NOMO-1 (cell line): Measurements from ENCODE around the gene RASAL2.
"Not testable (repeated sequence)": the region's sequence is repeated elsewhere in the genome, so short reads cannot be mapped to it uniquely, and the experiment has no call there.

ENCODE experiments used
- DNase-seq, 2 experiments: peaks; one replicate each; lab custom pipeline; 2025; ENCODE audit not compliant: unreplicated experiment in 2 of 2; lab: John Stamatoyannopoulos, UW

The RASAL2 gene

GRCh38 chr1:178368208-178368607 is 274.3 kb downstream of the RASAL2 start:
- no peak for DNase-seq

- no peak for DNase-seq
Observed at GRCh38 chr1:178371235-178371634, 277.3 kb downstream of the RASAL2 start.

- DNase-seq: no peak
Observed at GRCh38 chr1:178371933-178372388, 278.1 kb downstream of the RASAL2 start.

GRCh38 chr1:178374016-178374415 is 280.1 kb downstream of the RASAL2 start:
- DNase-seq: no peak

GRCh38 chr1:178376008-178376407 is 282.1 kb downstream of the RASAL2 start:
- DNase-seq: no peak

GRCh38 chr1:178379807-178380206 is 285.9 kb downstream of the RASAL2 start:
- no peak for DNase-seq

GRCh38 chr1:178382372-178382771 is 288.5 kb downstream of the RASAL2 start:
- DNase-seq: no peak

- no peak for DNase-seq
Observed at GRCh38 chr1:178385662-178386061, 291.8 kb downstream of the RASAL2 start.

- DNase-seq: no peak
Observed at GRCh38 chr1:178388418-178389145, 294.7 kb downstream of the RASAL2 start.

- DNase-seq: no peak
Observed at GRCh38 chr1:178389441-178389840, 295.5 kb downstream of the RASAL2 start.

GRCh38 chr1:178390280-178390679 is 296.4 kb downstream of the RASAL2 start:
- DNase-seq: not testable (repeated sequence)

GRCh38 chr1:178393370-178393769 is 299.5 kb downstream of the RASAL2 start:
- no peak for DNase-seq

- DNase-seq: no peak
Observed at GRCh38 chr1:178396789-178397188, 302.9 kb downstream of the RASAL2 start.

GRCh38 chr1:178397678-178398077 is 303.8 kb downstream of the RASAL2 start:
- DNase-seq: no peak

- no peak for DNase-seq
Observed at GRCh38 chr1:178399177-178399728, 305.3 kb downstream of the RASAL2 start.

- no peak for DNase-seq
Observed at GRCh38 chr1:178405137-178405536, 311.2 kb downstream of the RASAL2 start.

- no peak for DNase-seq
Observed at GRCh38 chr1:178407215-178407614, 313.3 kb downstream of the RASAL2 start.

- DNase-seq: no peak
Observed at GRCh38 chr1:178407655-178408054, 313.8 kb downstream of the RASAL2 start.

- DNase-seq: no peak
Observed at GRCh38 chr1:178408871-178409270, 315.0 kb downstream of the RASAL2 start.

GRCh38 chr1:178409541-178409940 is 315.6 kb downstream of the RASAL2 start:
- DNase-seq: no peak

- DNase-seq: no peak
Observed at GRCh38 chr1:178411756-178412399, 318.0 kb downstream of the RASAL2 start.

- peak in 1 of 2 experiments; percentile 8 for DNase-seq
Observed at GRCh38 chr1:178412400-178412770, 318.5 kb downstream of the RASAL2 start.
